Left renal cortex interstitium (tissue), 4 donors: Measurements from ENCODE around the gene PFN3. TPM values are rescaled to one million over a fixed set of nuclear protein-coding genes. Genes with fewer than 3 reads are reported as not detected.
A peak's percentile ranks its signal among the peaks of the same experiment; 100 is the strongest.

ENCODE experiments used
- DNase-seq, 4 donors: peaks; one replicate each; pipeline ENCODE4 v3.0.0-alpha.2; 2013; ENCODE audit warnings: low read depth in 4 of 4, low spot score in 2 of 4, missing footprints in 1 of 4
- polyA plus RNA-seq, 4 donors: library from polyadenylated mRNA; unstranded; fragments of 120-200 nt; gene quantifications; one replicate each; pipeline ENCODE4 v1.2.1, GENCODE V29; 2013; ENCODE audit not compliant: insufficient read length in 4 of 4

PFN3 gene
- 1 to 10 TPM in 2 of 4 donors, under 1 TPM in 2; 0.69 to 6.8 (median 2.5) TPM for polyA plus RNA-seq

GRCh38 chr5:177399997-177400868, at the start of gene PFN3:
PFN3 (minus strand) TSS chr5:177400661; CDS start chr5:177400576, 85 bp downstream.
- no peak for DNase-seq

GRCh38 chr5:177449140-177450061, 48.9 kb upstream of the PFN3 start:
- no peak for DNase-seq

GRCh38 chr5:177448244-177448950, 47.9 kb upstream of the PFN3 start:
- no peak for DNase-seq

- no peak for DNase-seq
Observed at GRCh38 chr5:177447611-177448243, 47.3 kb upstream of the PFN3 start.

GRCh38 chr5:177447066-177447610, 46.7 kb upstream of the PFN3 start:
- DNase-seq: peak in 1 of 4 donors; percentile 58

- DNase-seq: peak in 2 of 4 donors; percentile 46 to 48
Observed at GRCh38 chr5:177446200-177447065, 46.0 kb upstream of the PFN3 start, which contains the start of gene PRR7. PRR7 (plus strand) TSS chr5:177446814; CDS start chr5:177455068, 8,254 bp downstream.

GRCh38 chr5:177445917-177446199, 45.4 kb upstream of the PFN3 start:
- no peak for DNase-seq

GRCh38 chr5:177445052-177445916, 44.8 kb upstream of the PFN3 start:
- no peak for DNase-seq

GRCh38 chr5:177444106-177445051, 43.9 kb upstream of the PFN3 start:
- DNase-seq: no peak

- no peak for DNase-seq
Observed at GRCh38 chr5:177443144-177443983, 42.9 kb upstream of the PFN3 start.

- no peak for DNase-seq
Observed at GRCh38 chr5:177442066-177442826, 41.8 kb upstream of the PFN3 start.

- no peak for DNase-seq
Observed at GRCh38 chr5:177440990-177441780, 40.7 kb upstream of the PFN3 start.

GRCh38 chr5:177440211-177440989, 39.9 kb upstream of the PFN3 start:
- DNase-seq: no peak
